ENCODE results near the gene EDAR. TPM values are rescaled to one million over a fixed set of nuclear protein-coding genes. Genes with fewer than 3 reads are reported as not detected.

Gene EDAR
- total and polyA plus RNA-seq, 2 donors, result 0.33 to 1.3 TPM

GRCh38 chr2:108906403-108907077 lies 82.5 kb downstream of the EDAR start:
- H3K4me1 ChIP-seq (ENCODE audit: control insufficient read depth in 2 of 2, insufficient read depth in 2 of 2, low read length in 2 of 2), result no peaks in the 10 kb centered on the region
- no peaks in the 10 kb centered on the region for H3K36me3 ChIP-seq (ENCODE audit: control insufficient read depth in 2 of 2, insufficient read depth in 2 of 2, low read length in 1 of 2)
- H3K27ac ChIP-seq (ENCODE audit: low read depth in 1 of 2, low read length in 1 of 2), result no peak overlapping the region
- WGBS, result 95% methylated on average over 15 of the region's 15 CpGs
- DNase-seq (ENCODE audit: low read depth in 6 of 9, low spot score in 9 of 9), result no peak
- H3K9me3 ChIP-seq (ENCODE audit: control insufficient read depth in 2 of 2, insufficient read depth in 1 of 2, low read length in 1 of 2), result no peaks in the 10 kb centered on the region
- H3K27me3 ChIP-seq (ENCODE audit: control insufficient read depth in 2 of 2, insufficient read depth in 1 of 2, low read length in 1 of 2), result no peaks in the 10 kb centered on the region
- no peak overlapping the region for H3K4me3 ChIP-seq (ENCODE audit: low read length in 2 of 2)

DNA sequence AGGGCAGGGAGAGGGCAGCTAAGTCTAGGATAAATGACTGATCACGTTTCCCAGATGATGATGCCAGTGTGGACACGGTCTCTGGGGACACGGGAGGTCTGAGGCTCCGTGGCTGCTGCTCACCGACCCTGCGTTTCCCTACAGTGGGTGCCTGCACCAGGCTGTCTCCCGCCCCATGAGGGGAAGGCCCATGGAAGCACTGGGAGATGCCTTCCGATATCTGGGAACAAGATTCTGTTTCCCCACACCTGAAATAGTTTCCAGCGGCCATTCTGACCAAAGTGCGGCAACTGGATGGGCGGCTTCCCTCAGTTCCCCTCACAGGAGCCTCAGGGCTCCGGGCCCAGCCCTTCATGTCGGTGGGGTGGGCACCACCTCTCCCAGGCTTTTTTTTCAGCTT lies 83.1 kb downstream of the EDAR start:
- Histone ChIP-seq H3K4me3 (ENCODE audit: low read length in 2 of 2) (no peak overlapping the region), H3K9me3 (ENCODE audit: control insufficient read depth in 2 of 2, insufficient read depth in 1 of 2, low read length in 1 of 2) (no peaks in the 10 kb centered on the region), H3K4me1 (ENCODE audit: control insufficient read depth in 2 of 2, insufficient read depth in 2 of 2, low read length in 2 of 2) (no peaks in the 10 kb centered on the region), H3K27ac (ENCODE audit: low read depth in 1 of 2, low read length in 1 of 2) (no peak overlapping the region), H3K36me3 (ENCODE audit: control insufficient read depth in 2 of 2, insufficient read depth in 2 of 2, low read length in 1 of 2) (no peaks in the 10 kb centered on the region), H3K27me3 (ENCODE audit: control insufficient read depth in 2 of 2, insufficient read depth in 1 of 2, low read length in 1 of 2) (no peaks in the 10 kb centered on the region)
- 95% methylated on average over 13 of the region's 13 CpGs for WGBS
- no peak for DNase-seq (ENCODE audit: low read depth in 6 of 9, low spot score in 9 of 9)

GRCh38 chr2:108905176-108905575 lies 83.8 kb downstream of the EDAR start:
- 95% methylated on average over 3 of the region's 3 CpGs for WGBS
- no peaks in the 10 kb centered on the region for H3K27me3 ChIP-seq (ENCODE audit: control insufficient read depth in 2 of 2, insufficient read depth in 1 of 2, low read length in 1 of 2)
- no peaks in the 10 kb centered on the region for H3K36me3 ChIP-seq (ENCODE audit: control insufficient read depth in 2 of 2, insufficient read depth in 2 of 2, low read length in 1 of 2)
- no peak overlapping the region for H3K27ac ChIP-seq (ENCODE audit: low read depth in 1 of 2, low read length in 1 of 2)
- DNase-seq (ENCODE audit: low read depth in 6 of 9, low spot score in 9 of 9), result no peak
- H3K4me1 ChIP-seq (ENCODE audit: control insufficient read depth in 2 of 2, insufficient read depth in 2 of 2, low read length in 2 of 2), result no peaks in the 10 kb centered on the region
- no peak overlapping the region for H3K4me3 ChIP-seq (ENCODE audit: low read length in 2 of 2)
- no peaks in the 10 kb centered on the region for H3K9me3 ChIP-seq (ENCODE audit: control insufficient read depth in 2 of 2, insufficient read depth in 1 of 2, low read length in 1 of 2)

- no peaks in the 10 kb centered on the region for H3K36me3 ChIP-seq (ENCODE audit: control insufficient read depth in 2 of 2, insufficient read depth in 2 of 2, low read length in 1 of 2)
- no peak for DNase-seq (ENCODE audit: low read depth in 6 of 9, low spot score in 9 of 9)
- no peak overlapping the region for H3K4me3 ChIP-seq (ENCODE audit: low read length in 2 of 2)
- H3K27me3 ChIP-seq (ENCODE audit: control insufficient read depth in 2 of 2, insufficient read depth in 1 of 2, low read length in 1 of 2), result no peaks in the 10 kb centered on the region
- H3K4me1 ChIP-seq (ENCODE audit: control insufficient read depth in 2 of 2, insufficient read depth in 2 of 2, low read length in 2 of 2), result no peaks in the 10 kb centered on the region
- 94% methylated on average over 3 of the region's 3 CpGs for WGBS
- H3K27ac ChIP-seq (ENCODE audit: low read depth in 1 of 2, low read length in 1 of 2), result no peak overlapping the region
- H3K9me3 ChIP-seq (ENCODE audit: control insufficient read depth in 2 of 2, insufficient read depth in 1 of 2, low read length in 1 of 2), result no peaks in the 10 kb centered on the region
Observed at GRCh38 chr2:108904680-108905079, 84.3 kb downstream of the EDAR start.

- Histone ChIP-seq H3K27me3 (ENCODE audit: control insufficient read depth in 2 of 2, insufficient read depth in 1 of 2, low read length in 1 of 2) (no peaks in the 10 kb centered on the region), H3K27ac (ENCODE audit: low read depth in 1 of 2, low read length in 1 of 2) (no peak overlapping the region), H3K4me3 (ENCODE audit: low read length in 2 of 2) (no peak overlapping the region), H3K9me3 (ENCODE audit: control insufficient read depth in 2 of 2, insufficient read depth in 1 of 2, low read length in 1 of 2) (no peaks in the 10 kb centered on the region), H3K4me1 (ENCODE audit: control insufficient read depth in 2 of 2, insufficient read depth in 2 of 2, low read length in 2 of 2) (no peaks in the 10 kb centered on the region), H3K36me3 (ENCODE audit: control insufficient read depth in 2 of 2, insufficient read depth in 2 of 2, low read length in 1 of 2) (peaks cover 0 to 3% of the 10 kb centered on the region in 2 donors)
- no peak for DNase-seq (ENCODE audit: low read depth in 6 of 9, low spot score in 9 of 9)
- WGBS, result 94% methylated on average over 1 of the region's 1 CpG
Observed at GRCh38 chr2:108898315-108899082, 90.5 kb downstream of the EDAR start.

DNA sequence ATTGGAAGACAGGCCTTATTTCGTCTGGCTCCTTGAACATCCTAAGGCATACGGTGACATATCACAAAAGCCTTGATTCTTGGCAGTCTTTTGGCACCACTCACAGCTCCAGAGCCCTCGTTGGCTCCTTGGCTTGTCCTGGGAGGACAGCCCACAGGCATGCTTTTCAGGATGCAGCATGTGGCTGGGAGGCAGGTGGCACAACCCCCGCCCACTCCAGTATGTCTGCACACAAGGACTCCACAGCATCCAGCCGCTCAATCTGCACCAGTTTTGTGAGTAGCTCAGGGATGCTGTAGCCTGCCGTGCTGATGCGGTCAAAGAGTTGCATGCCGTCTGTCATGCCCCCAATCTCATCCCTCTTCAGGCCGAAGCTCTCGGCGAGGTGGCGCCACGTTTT lies 92.3 kb downstream of the EDAR start:
- no peak for DNase-seq (ENCODE audit: low read depth in 6 of 9, low spot score in 9 of 9)
- H3K9me3 ChIP-seq (ENCODE audit: control insufficient read depth in 2 of 2, insufficient read depth in 1 of 2, low read length in 1 of 2), result peaks cover 0 to 2% of the 10 kb centered on the region in 2 donors
- no peak overlapping the region for H3K27ac ChIP-seq (ENCODE audit: low read depth in 1 of 2, low read length in 1 of 2)
- H3K4me3 ChIP-seq (ENCODE audit: low read length in 2 of 2), result no peak overlapping the region
- WGBS, result 94% methylated on average over 13 of the region's 13 CpGs
- no peaks in the 10 kb centered on the region for H3K4me1 ChIP-seq (ENCODE audit: control insufficient read depth in 2 of 2, insufficient read depth in 2 of 2, low read length in 2 of 2)
- H3K36me3 ChIP-seq (ENCODE audit: control insufficient read depth in 2 of 2, insufficient read depth in 2 of 2, low read length in 1 of 2), result peaks cover 0 to 6% of the 10 kb centered on the region in 2 donors
- no peaks in the 10 kb centered on the region for H3K27me3 ChIP-seq (ENCODE audit: control insufficient read depth in 2 of 2, insufficient read depth in 1 of 2, low read length in 1 of 2)

DNA sequence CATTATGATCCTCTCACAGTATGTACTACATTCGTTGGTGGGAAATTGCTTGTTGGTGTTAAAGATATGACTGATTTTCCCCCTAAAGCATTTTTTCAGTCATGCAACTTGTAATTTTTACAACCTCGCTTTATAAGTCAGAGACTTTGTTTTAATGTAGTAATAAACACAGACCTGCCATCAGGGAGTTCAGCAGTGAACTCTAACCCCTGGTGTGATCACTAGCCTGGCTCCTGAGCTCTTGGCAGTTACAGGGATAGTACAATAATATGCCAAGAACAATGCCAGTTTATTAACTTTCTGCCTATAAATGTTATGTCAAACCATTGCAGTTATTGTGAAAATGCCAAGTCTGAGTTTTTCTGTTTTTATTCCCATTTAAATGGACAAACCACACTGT lies 93.8 kb downstream of the EDAR start:
- Histone ChIP-seq H3K36me3 (ENCODE audit: control insufficient read depth in 2 of 2, insufficient read depth in 2 of 2, low read length in 1 of 2) (peaks cover 0 to 6% of the 10 kb centered on the region in 2 donors), H3K4me1 (ENCODE audit: control insufficient read depth in 2 of 2, insufficient read depth in 2 of 2, low read length in 2 of 2) (no peaks in the 10 kb centered on the region), H3K27ac (ENCODE audit: low read depth in 1 of 2, low read length in 1 of 2) (no peak overlapping the region), H3K9me3 (ENCODE audit: control insufficient read depth in 2 of 2, insufficient read depth in 1 of 2, low read length in 1 of 2) (peaks cover 2 to 10% of the 10 kb centered on the region in 2 donors), H3K27me3 (ENCODE audit: control insufficient read depth in 2 of 2, insufficient read depth in 1 of 2, low read length in 1 of 2) (no peaks in the 10 kb centered on the region), H3K4me3 (ENCODE audit: low read length in 2 of 2) (no peak overlapping the region)
- DNase-seq (ENCODE audit: low read depth in 6 of 9, low spot score in 9 of 9), result no peak
- 97% methylated on average over 2 of the region's 2 CpGs for WGBS

GRCh38 chr2:108894766-108895165 lies 94.3 kb downstream of the EDAR start:
- no peak for DNase-seq (ENCODE audit: low read depth in 6 of 9, low spot score in 9 of 9)
- 95% methylated on average over 3 of the region's 3 CpGs for WGBS
- no peak overlapping the region for H3K4me3 ChIP-seq (ENCODE audit: low read length in 2 of 2)

DNA sequence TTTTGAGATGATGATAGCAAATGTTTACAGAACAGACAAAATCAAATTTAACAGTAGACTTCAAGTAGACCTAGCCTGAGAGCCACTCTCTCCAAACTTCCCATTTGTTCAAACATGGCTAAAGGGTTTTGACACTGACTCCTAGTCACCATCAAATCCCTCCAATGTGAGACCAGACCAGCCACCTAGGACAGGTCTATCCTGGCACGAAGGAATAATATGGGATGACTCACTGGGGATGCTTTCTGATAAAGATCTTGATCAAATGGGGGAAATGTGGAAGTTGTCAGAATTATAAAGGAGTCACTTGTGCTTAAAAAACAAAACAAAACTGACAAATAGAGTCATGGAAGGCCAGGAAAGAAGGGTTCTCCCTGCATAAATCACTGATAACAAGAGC lies 95.7 kb downstream of the EDAR start:
- DNase-seq (ENCODE audit: low read depth in 6 of 9, low spot score in 9 of 9), result no peak
- Histone ChIP-seq H3K9me3 (ENCODE audit: control insufficient read depth in 2 of 2, insufficient read depth in 1 of 2, low read length in 1 of 2) (peaks cover 3 to 12% of the 10 kb centered on the region in 2 donors), H3K36me3 (ENCODE audit: control insufficient read depth in 2 of 2, insufficient read depth in 2 of 2, low read length in 1 of 2) (peaks cover 0 to 6% of the 10 kb centered on the region in 2 donors), H3K4me1 (ENCODE audit: control insufficient read depth in 2 of 2, insufficient read depth in 2 of 2, low read length in 2 of 2) (no peaks in the 10 kb centered on the region), H3K27me3 (ENCODE audit: control insufficient read depth in 2 of 2, insufficient read depth in 1 of 2, low read length in 1 of 2) (no peaks in the 10 kb centered on the region), H3K27ac (ENCODE audit: low read depth in 1 of 2, low read length in 1 of 2) (no peak overlapping the region), H3K4me3 (ENCODE audit: low read length in 2 of 2) (no peak overlapping the region)
- WGBS, result 96% methylated on average over 1 of the region's 1 CpG

More at GRCh38 chr2:108894766-108895165, 94.3 kb downstream of the EDAR start:
- H3K36me3 ChIP-seq (ENCODE audit: control insufficient read depth in 2 of 2, insufficient read depth in 2 of 2, low read length in 1 of 2), result peaks cover 0 to 6% of the 10 kb centered on the region in 2 donors
- H3K9me3 ChIP-seq (ENCODE audit: control insufficient read depth in 2 of 2, insufficient read depth in 1 of 2, low read length in 1 of 2), result peaks cover 3 to 12% of the 10 kb centered on the region in 2 donors
- H3K27ac ChIP-seq (ENCODE audit: low read depth in 1 of 2, low read length in 1 of 2), result no peak overlapping the region
- H3K4me1 ChIP-seq (ENCODE audit: control insufficient read depth in 2 of 2, insufficient read depth in 2 of 2, low read length in 2 of 2), result no peaks in the 10 kb centered on the region
- H3K27me3 ChIP-seq (ENCODE audit: control insufficient read depth in 2 of 2, insufficient read depth in 1 of 2, low read length in 1 of 2), result no peaks in the 10 kb centered on the region
